Lower lobe of right lung (tissue), 2 donors: Measurements from ENCODE around the gene KCNG2. TPM values are rescaled to one million over a fixed set of nuclear protein-coding genes. Genes with fewer than 3 reads are reported as not detected.

ENCODE experiments used
- ATAC-seq, 2 donors: fragments of 200-7000 bp; cut with Tn5 transposase; one replicate each; pipeline ENCODE4 v1.9.1; 2020 to 2022; ENCODE audit warnings: mild to moderate bottlenecking in 2 of 2, moderate library complexity in 2 of 2
- DNase-seq: peaks from one replicate; pipeline ENCODE4 v3.0.0-alpha.2; 2020
- H3K27ac ChIP-seq: fragments of 200-600 bp; one replicate; pipeline ENCODE4 v1.8.0; 2022
- H3K27me3 ChIP-seq: fragments of 200-600 bp; one replicate; pipeline ENCODE4 v1.8.0; 2022; ENCODE audit warnings: low read depth
- H3K36me3 ChIP-seq: fragments of 200-600 bp; one replicate; pipeline ENCODE4 v1.8.0; 2022; ENCODE audit warnings: mild to moderate bottlenecking
- H3K4me1 ChIP-seq: fragments of 200-600 bp; one replicate; pipeline ENCODE4 v1.8.0; 2022
- H3K4me3 ChIP-seq: fragments of 200-600 bp; one replicate; pipeline ENCODE4 v1.8.0; 2022; ENCODE audit warnings: mild to moderate bottlenecking
- H3K9me3 ChIP-seq: fragments of 200-600 bp; one replicate; pipeline ENCODE4 v1.8.0; 2022
- CTCF ChIP-seq: fragments of 200-600 bp; IDR thresholded peaks from one replicate; pipeline ENCODE4 v1.8.0; 2022; ENCODE audit warnings: antibody characterized with exemption, mild to moderate bottlenecking
- intact Hi-C: fragments of 100-400 bp; cut with DNase I; formaldehyde crosslinking; loops from one replicate; pipeline ENCODE4 v1.11.0; 2022
- total RNA-seq: library from RNA; stranded (reverse); fragmentation: NEBNext Ultra II Directional; extraction: Animal tissue kit (Norgen Biotek cat#: 25700); gene quantifications from one replicate; pipeline ENCODE4 v1.2.1, GENCODE V29; 2021
- donor health status: DM: no; HTN: yes; CAD: no; lungs with severe emphysema.

The KCNG2 gene
- total RNA-seq, 1 donor from 2014 or later, result 0.50 TPM

GRCh38 chr18:79848294-79848578, 50.5 kb downstream of the KCNG2 start:
- no peaks in the 10 kb centered on the region for H3K36me3 ChIP-seq
- ATAC-seq (no peak), DNase-seq (no peak)
- H3K9me3 ChIP-seq, result no peaks in the 10 kb centered on the region
- H3K27me3 ChIP-seq, result no peaks in the 10 kb centered on the region
- H3K4me3 ChIP-seq, result no peak overlapping the region
- intact Hi-C loops, result no loop called here
- TF ChIP-seq CTCF, result no peak
- no peaks in the 10 kb centered on the region for H3K4me1 ChIP-seq
- no peak overlapping the region for H3K27ac ChIP-seq

GRCh38 chr18:79848579-79849327, 51.0 kb downstream of the KCNG2 start:
- TF ChIP-seq CTCF, result no peak
- Histone ChIP-seq H3K4me1 (no peaks in the 10 kb centered on the region), H3K9me3 (no peaks in the 10 kb centered on the region), H3K27me3 (peaks cover 4% of the 10 kb centered on the region), H3K4me3 (no peak overlapping the region), H3K36me3 (no peaks in the 10 kb centered on the region), H3K27ac (no peak overlapping the region)
- intact Hi-C loops, result no loop called here
- ATAC-seq, result peak; percentile 8
- no peak for DNase-seq

GRCh38 chr18:79849328-79850207, 51.8 kb downstream of the KCNG2 start:
- DNase-seq (no peak), ATAC-seq (peak in 1 of 2 donors; percentile 9)
- H3K27me3 ChIP-seq, result peaks cover 7% of the 10 kb centered on the region
- H3K4me3 ChIP-seq, result no peak overlapping the region
- no peaks in the 10 kb centered on the region for H3K36me3 ChIP-seq
- no peaks in the 10 kb centered on the region for H3K4me1 ChIP-seq
- intact Hi-C loops, result no loop called here
- H3K9me3 ChIP-seq, result no peaks in the 10 kb centered on the region
- H3K27ac ChIP-seq, result no peak overlapping the region
- TF ChIP-seq CTCF, result no peak

GRCh38 chr18:79850731-79851130, 53.0 kb downstream of the KCNG2 start:
- Histone ChIP-seq H3K27ac (no peak overlapping the region), H3K27me3 (peaks cover 11% of the 10 kb centered on the region), H3K4me1 (no peaks in the 10 kb centered on the region), H3K4me3 (no peak overlapping the region), H3K9me3 (no peaks in the 10 kb centered on the region), H3K36me3 (no peaks in the 10 kb centered on the region)
- ATAC-seq (no peak), DNase-seq (no peak)
- intact Hi-C loops, result no loop called here
- TF ChIP-seq CTCF, result no peak

GRCh38 chr18:79851489-79851888, 53.8 kb downstream of the KCNG2 start:
- Histone ChIP-seq H3K4me1 (peaks cover 4% of the 10 kb centered on the region), H3K27me3 (peaks cover 18% of the 10 kb centered on the region), H3K4me3 (no peak overlapping the region), H3K9me3 (no peaks in the 10 kb centered on the region), H3K36me3 (no peaks in the 10 kb centered on the region), H3K27ac (no peak overlapping the region)
- ATAC-seq (no peak), DNase-seq (no peak)
- TF ChIP-seq CTCF, result no peak
- intact Hi-C loops, result no loop called here
